ENCODE measurements around the gene PABPN1. TPM values are rescaled to one million over a fixed set of nuclear protein-coding genes. Genes with fewer than 3 reads are reported as not detected.

Gene PABPN1
- total and polyA plus RNA-seq, 9 of the 15 experiments (the other 6 are each of a cell fraction or from before 2014, with no cell fraction given) = 32.6 to 388 (median 178) TPM

- H3K79me2 ChIP-seq (ENCODE audit: control insufficient read depth, insufficient read depth, low read length) = no peaks in the 10 kb centered on the region
- H3K4me2 ChIP-seq (ENCODE audit: insufficient read depth, low read length) = no peak overlapping the region
- no peaks in the 10 kb centered on the region for H3K36me3 ChIP-seq (ENCODE audit: control insufficient read depth, insufficient read depth, low read length)
- DNase-seq (ENCODE audit: extremely low read depth in 1 of 4, low spot score in 3 of 4) (no peak), ATAC-seq (no peak), FAIRE-seq (no peak)
- H3K27ac ChIP-seq (ENCODE audit: extremely low read depth, low read depth, low read length) = no peak overlapping the region
- H4K20me1 ChIP-seq (replicated peaks; ENCODE audit: control insufficient read depth, insufficient read depth, low read length) = no peaks in the 10 kb centered on the region; the same call in 1 of the 2 replicates
- intact Hi-C loops (cut with micrococcal nuclease) (no loop called here), in situ Hi-C loops (cut with MboI) (no loop called here)
- H3K9me3 ChIP-seq (replicated peaks; ENCODE audit: control insufficient read depth, insufficient read depth, low read depth, low read length) = no peaks in the 10 kb centered on the region
- peaks cover 0 to 5% of the 10 kb centered on the region in 2 experiments; a peak in 3 of 5 replicates for H3K4me1 ChIP-seq (replicated peaks in 1 of 2; ENCODE audit: control insufficient read depth in 2 of 2, insufficient read depth in 2 of 2, low read length in 2 of 2)
- BruUV-seq (replicated peaks) = no TSS peak
- CTCF ChIA-PET (ENCODE audit: low intra/inter-chr PET ratio) = no interaction called here
- POLR2A ChIA-PET = interaction anchor here (0.6 kb wide), 1 partner anchor 313 kb away, joined by 4 read pairs; no protein-coding TSS in a partner anchor
- no peak overlapping the region for H3K9ac ChIP-seq (ENCODE audit: insufficient read depth in 1 of 2, low read depth in 2 of 2, low read length in 2 of 2)
- peaks cover 12 to 46% of the 10 kb centered on the region in 2 experiments; a peak in 4 of 5 replicates for H3K27me3 ChIP-seq (ENCODE audit: control insufficient read depth in 2 of 2, insufficient read depth in 2 of 2, low read length in 2 of 2)
- WGBS (ENCODE audit: insufficient coverage, low coverage, missing lambda C conversion rate) = 25% methylated on average over 7 of the region's 12 CpGs
- TF ChIP-seq CHAMP1 (IDR thresholded peaks at IDR 0.05) = no peak
- no peak for TF ChIP-seq FOXO4 (CRISPR knock-in tag; IDR thresholded peaks at IDR 0.05)
- no peak for TF ChIP-seq ZNF639 (CRISPR knock-in tag; conservative IDR thresholded peaks at IDR 0.05 in 1 of 2, IDR thresholded peaks at IDR 0.05 in 1 of 2)
- no peak for TF ChIP-seq ZKSCAN3 (CRISPR knock-in tag; IDR thresholded peaks at IDR 0.05)
- no peak for TF ChIP-seq YY1 (IDR thresholded peaks at IDR 0.05; ENCODE audit: borderline replicate concordance in 1 of 3, control insufficient read depth in 1 of 3, extremely low read depth in 1 of 3, insufficient read depth in 3 of 3, insufficient read length in 1 of 3, insufficient replicate concordance in 2 of 3, low read depth in 1 of 3, low read length in 2 of 3)
- no peak for TF ChIP-seq ZNF695 (CRISPR knock-in tag; IDR thresholded peaks at IDR 0.05)
- no peak for TF ChIP-seq HDGF (IDR thresholded peaks at IDR 0.05)
- no peak for TF ChIP-seq SLC30A9 (CRISPR knock-in tag; IDR thresholded peaks at IDR 0.05)
- no peak for TF ChIP-seq EGR1 (conservative IDR thresholded peaks at IDR 0.05)
- no peak overlapping the region for H2AFZ ChIP-seq (ENCODE audit: low read depth, low read length)
- H3K9me1 ChIP-seq (ENCODE audit: control insufficient read depth, insufficient read depth, low read length) = no peaks in the 10 kb centered on the region
- no peak overlapping the region for H3K4me3 ChIP-seq
Measured at GRCh38 chr14:23358553-23359166, 37.4 kb downstream of the PABPN1 start.

Data from K562 (cell line).